Psoas muscle (tissue), 8 donors: ENCODE results near the gene RAF1. TPM values are rescaled to one million over a fixed set of nuclear protein-coding genes. Genes with fewer than 3 reads are reported as not detected.

ENCODE experiments used
- ATAC-seq, 4 donors: fragments of 200-7000 bp; cut with Tn5 transposase; one replicate each; pipeline ENCODE4 v1.9.1; 2020; ENCODE audit warnings: moderate library complexity in 3 of 4, mild to moderate bottlenecking in 2 of 4
- DNase-seq, 2 donors: peaks; one replicate each; pipeline ENCODE4 v3.0.0-alpha.2; 2020
- H3K27ac ChIP-seq: fragments of 200-600 bp; one replicate; pipeline ENCODE4 v1.8.0; 2022
- H3K27me3 ChIP-seq, 3 donors: fragments of 200-600 bp in 1 of 3; one replicate each; pipeline versions ENCODE4 v1.6.1 to v1.8.0; 2013 to 2022; ENCODE audit warnings: low read length in 2 of 3, mild to moderate bottlenecking in 2 of 3, moderate library complexity in 1 of 3; ENCODE audit not compliant: insufficient read depth in 3 of 3
- H3K36me3 ChIP-seq, 2 donors: fragments of 200-600 bp in 1 of 2; one replicate each; pipeline versions ENCODE4 v1.6.1 to v1.8.0; 2013 to 2022; ENCODE audit warnings: low read depth in 1 of 2, mild to moderate bottlenecking in 1 of 2, moderate library complexity in 1 of 2; ENCODE audit not compliant: insufficient read depth in 1 of 2
- H3K4me1 ChIP-seq: fragments of 200-600 bp; one replicate; pipeline ENCODE4 v1.8.0; 2022
- H3K4me3 ChIP-seq: fragments of 200-600 bp; one replicate; pipeline ENCODE4 v1.8.0; 2022; ENCODE audit warnings: mild to moderate bottlenecking
- H3K9me3 ChIP-seq: fragments of 200-600 bp; one replicate; pipeline ENCODE4 v1.8.0; 2022
- WGBS, 3 donors: extraction: QIAGEN DNeasy Blood & Tissue Kit; methylation state at CpG; one replicate each; pipeline versions ENCODE4 v1.1.6 to v1.1.7; 2013; 5-methylcytosine and 5-hydroxymethylcytosine counted together
- intact Hi-C, 2 donors: fragments of 100-400 bp; cut with DNase I; formaldehyde crosslinking; loops; one replicate each; pipeline versions ENCODE4 v1.11.0 to v1.14.2; 2022
- polyA plus RNA-seq, 3 donors: library from polyadenylated mRNA; stranded (reverse); fragments of 200-250 nt; gene quantifications; one replicate each; pipeline ENCODE4 v1.2.3, GENCODE V29; 2013
- total RNA-seq, 4 donors: library from RNA; stranded (reverse); fragmentation: NEBNext Ultra II Directional in 2 of 4; extraction: Animal tissue kit (Norgen Biotek cat#: 25700) in 2 of 4; gene quantifications; one replicate each; pipeline versions ENCODE4 v1.2.1 to v1.2.4, GENCODE V29; 2021 to 2023
- TF ChIP-seq, protein P1 (sequence below): fragments of 200-600 bp; IDR thresholded peaks from one replicate; pipeline ENCODE4 v1.8.0; 2022; ENCODE audit warnings: antibody characterized with exemption
- donor health status: healthy with polysubstance abuse.
- donor health status: DM: no; HTN: no; CAD: no; lungs with moderate emphysema.
- donor health status: Bipolar disorder and iron deficiency.
- donor health status: healthy.
- donor health status: DM: yes; HTN: yes; CAD: no.
- donor health status: DM: no; HTN: no; CAD: no.
- donor health status: DM: no; HTN: no; CAD: no.
- donor health status: DM: yes; HTN: yes; CAD: no.

The RAF1 gene
- total and polyA plus RNA-seq, 7 donors: 87.2 to 391 (median 155) TPM

DNA sequence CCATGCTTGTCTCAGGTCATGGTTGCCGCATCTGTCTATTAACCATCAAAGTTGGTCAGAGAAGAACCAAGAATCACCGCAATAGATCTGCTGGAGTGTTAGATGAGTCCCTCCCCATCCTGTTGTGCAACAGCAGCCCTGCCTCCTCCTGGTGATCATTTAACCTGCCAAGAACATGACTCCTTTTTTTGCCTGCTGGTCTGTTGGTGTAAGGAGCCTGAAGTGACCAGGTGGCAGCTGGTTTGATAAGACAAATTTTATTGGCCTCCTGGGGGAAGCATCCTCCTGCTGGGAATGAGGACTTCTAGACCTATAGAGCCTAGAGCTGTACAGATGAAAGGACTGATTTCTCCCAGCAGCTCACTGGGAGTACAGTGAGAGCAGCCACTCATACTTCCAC, 43.5 kb upstream of the RAF1 start:
- DNase-seq (peak in 1 of 2 donors; percentile 29), ATAC-seq (peak; percentile 34 to 75 (median 60))
- no peak overlapping the region for H3K4me3 ChIP-seq
- WGBS, 3 donors: 60 to 81% (median 75%) methylated on average over 2 of the region's 2 CpGs
- H3K4me1 ChIP-seq: peaks cover 11% of the 10 kb centered on the region
- TF ChIP-seq, protein P1, sequence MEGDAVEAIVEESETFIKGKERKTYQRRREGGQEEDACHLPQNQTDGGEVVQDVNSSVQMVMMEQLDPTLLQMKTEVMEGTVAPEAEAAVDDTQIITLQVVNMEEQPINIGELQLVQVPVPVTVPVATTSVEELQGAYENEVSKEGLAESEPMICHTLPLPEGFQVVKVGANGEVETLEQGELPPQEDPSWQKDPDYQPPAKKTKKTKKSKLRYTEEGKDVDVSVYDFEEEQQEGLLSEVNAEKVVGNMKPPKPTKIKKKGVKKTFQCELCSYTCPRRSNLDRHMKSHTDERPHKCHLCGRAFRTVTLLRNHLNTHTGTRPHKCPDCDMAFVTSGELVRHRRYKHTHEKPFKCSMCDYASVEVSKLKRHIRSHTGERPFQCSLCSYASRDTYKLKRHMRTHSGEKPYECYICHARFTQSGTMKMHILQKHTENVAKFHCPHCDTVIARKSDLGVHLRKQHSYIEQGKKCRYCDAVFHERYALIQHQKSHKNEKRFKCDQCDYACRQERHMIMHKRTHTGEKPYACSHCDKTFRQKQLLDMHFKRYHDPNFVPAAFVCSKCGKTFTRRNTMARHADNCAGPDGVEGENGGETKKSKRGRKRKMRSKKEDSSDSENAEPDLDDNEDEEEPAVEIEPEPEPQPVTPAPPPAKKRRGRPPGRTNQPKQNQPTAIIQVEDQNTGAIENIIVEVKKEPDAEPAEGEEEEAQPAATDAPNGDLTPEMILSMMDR: no peak
- no peaks in the 10 kb centered on the region for H3K9me3 ChIP-seq
- H3K27ac ChIP-seq: peak overlapping the region; percentile 15
- no peaks in the 10 kb centered on the region for H3K36me3 ChIP-seq
- H3K27me3 ChIP-seq: no peaks in the 10 kb centered on the region
- intact Hi-C loops: loop anchor here in 1 of 2 donors (2.0 to 5.0 kb wide), 2 partner anchors 91 to 185 kb away; no protein-coding TSS in a partner anchor

DNA sequence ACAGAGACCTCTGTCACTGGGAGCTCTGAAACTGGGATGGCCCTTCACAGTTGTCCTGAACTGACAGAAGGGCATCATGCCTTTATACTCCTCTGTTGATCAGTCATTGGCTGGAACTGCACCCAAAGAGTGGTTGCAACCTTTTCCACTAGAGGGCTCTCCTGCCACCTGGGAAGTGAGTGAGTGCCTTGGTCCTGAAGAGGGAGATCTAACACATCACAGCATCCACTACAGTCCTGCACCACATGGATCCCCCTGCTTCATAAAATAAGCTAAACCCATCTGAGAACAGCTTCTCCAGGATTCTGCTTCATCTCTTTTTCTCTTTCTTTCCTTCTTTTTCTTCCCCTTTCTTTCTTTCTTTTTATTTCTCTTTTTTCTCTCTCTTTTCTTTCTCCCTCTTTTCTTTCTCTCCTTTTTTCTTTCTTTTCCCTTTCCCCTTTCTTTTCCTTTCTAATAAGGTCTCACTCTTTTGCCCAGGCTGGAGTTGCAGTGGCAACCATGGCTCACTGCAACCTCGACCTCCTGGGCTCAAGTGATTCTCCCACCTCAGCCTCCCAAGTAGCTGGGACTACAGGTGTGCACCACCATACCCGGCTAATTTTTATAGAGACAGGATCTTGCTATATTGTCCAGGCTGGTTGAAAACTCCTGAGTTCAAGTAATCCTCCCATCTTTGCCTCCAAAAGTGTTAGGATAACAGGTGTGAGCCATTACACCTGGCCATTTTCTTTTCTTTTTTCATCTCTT, 42.8 kb upstream of the RAF1 start:
- H3K27ac ChIP-seq: peak overlapping the region; percentile 21
- 81 to 88% (median 83%) methylated on average over 2 of the region's 2 CpGs for WGBS, 3 donors
- DNase-seq (peak; percentile 31 to 58), ATAC-seq (peak; percentile 84 to 93 (median 87))
- H3K4me3 ChIP-seq: no peak overlapping the region
- H3K36me3 ChIP-seq: no peaks in the 10 kb centered on the region
- intact Hi-C loops: loop anchor here in 1 of 2 donors (2.0 to 5.0 kb wide), 2 partner anchors 92 to 186 kb away; no protein-coding TSS in a partner anchor
- peaks cover 11% of the 10 kb centered on the region for H3K4me1 ChIP-seq
- TF ChIP-seq, protein P1: peak; percentile 80
- no peaks in the 10 kb centered on the region for H3K9me3 ChIP-seq
- H3K27me3 ChIP-seq: no peaks in the 10 kb centered on the region

DNA sequence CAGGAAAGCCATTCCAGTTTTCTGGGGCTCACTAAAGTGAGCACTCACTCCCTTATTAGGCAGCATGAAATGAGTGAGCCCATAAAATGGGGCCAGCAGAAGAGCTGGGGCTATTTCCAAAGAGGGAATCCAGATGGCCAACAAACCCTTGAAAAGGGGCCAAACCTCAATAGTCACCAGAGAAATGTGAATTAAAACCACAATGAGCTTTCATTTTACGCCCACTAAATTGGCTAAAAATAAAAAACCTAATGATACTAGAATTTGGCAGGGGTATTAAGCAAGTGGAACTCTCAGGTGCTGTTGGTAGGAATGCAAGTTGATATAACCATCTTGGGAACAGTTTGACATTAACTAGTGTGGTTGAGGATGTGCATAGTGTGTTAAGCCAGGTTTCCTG, 42.1 kb upstream of the RAF1 start:
- H3K27me3 ChIP-seq: no peaks in the 10 kb centered on the region
- no peaks in the 10 kb centered on the region for H3K9me3 ChIP-seq
- H3K36me3 ChIP-seq: no peaks in the 10 kb centered on the region
- intact Hi-C loops: loop anchor here in 1 of 2 donors (2.0 to 5.0 kb wide), 2 partner anchors 93 to 186 kb away; no protein-coding TSS in a partner anchor
- ATAC-seq: no peak
- WGBS, 3 donors: 67 to 81% (median 73%) methylated on average over 1 of the region's 1 CpG
- H3K4me3 ChIP-seq: no peak overlapping the region
- peak overlapping the region; percentile 21 for H3K27ac ChIP-seq
- DNase-seq: no peak
- TF ChIP-seq, protein P1: no peak
- H3K4me1 ChIP-seq: peaks cover 11% of the 10 kb centered on the region

DNA sequence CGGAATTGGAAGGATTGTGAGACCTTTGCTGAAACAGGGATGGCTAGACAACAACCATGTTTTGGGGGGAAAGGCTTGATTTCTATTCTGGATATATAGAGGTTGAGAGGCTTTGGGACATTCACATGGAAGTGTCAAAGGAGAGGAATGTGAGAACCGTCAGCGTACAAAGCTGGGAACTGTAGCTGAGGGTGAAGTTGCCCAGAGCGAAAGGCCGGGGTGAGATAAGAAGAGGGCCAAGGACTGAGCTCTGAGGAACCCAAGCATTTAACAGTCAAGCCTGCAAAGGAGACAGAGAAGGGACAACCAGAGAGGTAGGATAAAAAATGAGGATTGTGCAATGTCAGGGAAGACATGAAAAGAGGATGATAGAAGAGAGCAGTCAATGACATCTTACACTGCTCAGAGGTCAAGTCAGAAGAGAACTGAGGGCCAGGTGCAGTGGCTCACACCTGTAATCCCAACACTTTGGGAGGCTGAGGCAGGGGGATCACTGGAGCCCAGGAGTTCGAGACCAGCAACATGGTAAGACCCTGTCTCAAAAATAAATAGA, 41.5 kb upstream of the RAF1 start:
- Histone ChIP-seq H3K27me3 (no peaks in the 10 kb centered on the region), H3K4me1 (peaks cover 11% of the 10 kb centered on the region), H3K9me3 (no peaks in the 10 kb centered on the region), H3K36me3 (no peaks in the 10 kb centered on the region), H3K4me3 (no peak overlapping the region), H3K27ac (peak overlapping the region; percentile 21)
- DNase-seq (no peak), ATAC-seq (no peak)
- TF ChIP-seq, protein P1: no peak
- intact Hi-C loops: loop anchor here in 1 of 2 donors (5.0 kb wide), 1 partner anchor 187 kb away; no protein-coding TSS in a partner anchor
- 87 to 93% (median 92%) methylated on average over 6 of the region's 6 CpGs for whole genome bisulfite sequencing, 3 donors
